ENCODE data around the gene ABCA8. TPM values are rescaled to one million over a fixed set of nuclear protein-coding genes. Genes with fewer than 3 reads are reported as not detected.

The ABCA8 gene
- total and polyA plus RNA-seq, 2 of the 8 experiments (the other 6 are each of a cell fraction or from before 2014, with no cell fraction given), result not detected

- H4K5ac ChIP-seq (ENCODE audit: insufficient read length, low read depth, low read length), result no peak overlapping the region
- FAIRE-seq (no peak), DNase-seq (ENCODE audit: low read depth in 1 of 2, low spot score in 2 of 2) (no peak)
- H3K79me2 ChIP-seq (ENCODE audit: control insufficient read depth in 1 of 2, insufficient read depth in 2 of 2, low read length in 2 of 2), result no peaks in the 10 kb centered on the region
- H4K91ac ChIP-seq (replicated peaks; ENCODE audit: insufficient read length, low read length), result no peak overlapping the region
- ChIA-PET POLR2A (ENCODE audit: partially characterized antibody) (no interaction called here), CTCF (ENCODE audit: partially characterized antibody) (interaction anchor here (0.6 kb wide), 1 partner anchor 38 kb away, joined by 3 read pairs; no protein-coding TSS in a partner anchor)
- H3K23me2 ChIP-seq (ENCODE audit: low read depth, low read length), result no peaks in the 10 kb centered on the region
- no peak overlapping the region for H3K4me2 ChIP-seq (ENCODE audit: insufficient read depth in 1 of 2, low read depth in 2 of 2, low read length in 2 of 2)
- H3K4me1 ChIP-seq (replicated peaks in 1 of 4; ENCODE audit: control insufficient read depth in 3 of 4, insufficient read depth in 4 of 4, low read length in 3 of 4), result no peaks in the 10 kb centered on the region
- H3K79me1 ChIP-seq (ENCODE audit: low read depth, low read length), result no peaks in the 10 kb centered on the region
- H2BK120ac ChIP-seq (replicated peaks; ENCODE audit: low read depth, low read length), result no peak overlapping the region
- H2AK5ac ChIP-seq (ENCODE audit: low read depth, low read length), result no peak overlapping the region
- H3K14ac ChIP-seq (ENCODE audit: insufficient read length), result no peak overlapping the region
- H4K20me1 ChIP-seq (replicated peaks in 1 of 2; ENCODE audit: control insufficient read depth in 1 of 2, insufficient read depth in 2 of 2, low read length in 2 of 2), result no peaks in the 10 kb centered on the region
- no peak overlapping the region for H3K4me3 ChIP-seq (ENCODE audit: extremely low read depth in 1 of 4, insufficient read depth in 2 of 4, low read depth in 3 of 4, low read length in 4 of 4)
- H2AFZ ChIP-seq (ENCODE audit: low read length), result no peak overlapping the region
- no peak overlapping the region for H3K23ac ChIP-seq (ENCODE audit: insufficient read length)
- no peak overlapping the region for H3K4ac ChIP-seq (replicated peaks; ENCODE audit: insufficient read length, low read depth, low read length)
- no peak overlapping the region for H2BK15ac ChIP-seq (ENCODE audit: low read length)
- H2BK5ac ChIP-seq (ENCODE audit: low read depth, low read length), result no peak overlapping the region
- no peaks in the 10 kb centered on the region for H3K27me3 ChIP-seq (replicated peaks in 1 of 4; ENCODE audit: control insufficient read depth in 3 of 4, extremely low read depth in 1 of 4, insufficient read depth in 3 of 4, low read length in 3 of 4)
- no peaks in the 10 kb centered on the region for H3K9me3 ChIP-seq (ENCODE audit: insufficient read depth in 2 of 2, low read depth in 1 of 2, low read length in 1 of 2)
- H3K18ac ChIP-seq (ENCODE audit: extremely low read depth, low read length), result no peak overlapping the region
- no peak overlapping the region for H4K8ac ChIP-seq (ENCODE audit: extremely low read depth, insufficient read depth, low read length)
- no peaks in the 10 kb centered on the region for H3K36me3 ChIP-seq (ENCODE audit: control insufficient read depth in 2 of 4, insufficient read depth in 4 of 4, low read length in 3 of 4)
- no peak overlapping the region for H3K9ac ChIP-seq (replicated peaks in 1 of 4; ENCODE audit: extremely low read depth in 1 of 4, low read depth in 3 of 4, low read length in 3 of 4)
- no peak overlapping the region for H2BK12ac ChIP-seq (ENCODE audit: low read depth, low read length)
- H3K27ac ChIP-seq (ENCODE audit: low read depth, low read length), result no peak overlapping the region
- no peak overlapping the region for H2BK20ac ChIP-seq (ENCODE audit: low read length)
- no peak overlapping the region for H3K56ac ChIP-seq (replicated peaks; ENCODE audit: insufficient read length, low read depth, low read length)
- WGBS, 2 experiments (ENCODE audit: extremely low coverage in 1 of 2, insufficient coverage in 1 of 2, insufficient read length in 1 of 2, insufficient replicate concordance in 2 of 2, low coverage in 1 of 2, low lambda C conversion rate in 2 of 2, missing lambda C conversion rate in 1 of 2), result 94% methylated on average over 4 of the region's 4 CpGs; no CpG with 5 or more reads in 1 of the 2 experiments
- TF ChIP-seq MAFK (IDR thresholded peaks at IDR 0.05; ENCODE audit: low read depth, low read length) (no peak), PHF8 (conservative IDR thresholded peaks at IDR 0.05; ENCODE audit: low read depth, low read length) (no peak), SIRT6 (IDR thresholded peaks at IDR 0.05; ENCODE audit: low read length) (no peak), ATF2 (IDR thresholded peaks at IDR 0.05; ENCODE audit: low read length) (no peak), NRF1 (IDR thresholded peaks at IDR 0.05; ENCODE audit: low read depth, low read length) (no peak), HDAC6 (IDR thresholded peaks at IDR 0.05; ENCODE audit: low read depth, low read length) (no peak), ASH2L (IDR thresholded peaks at IDR 0.05; ENCODE audit: low read length) (no peak), CBX8 (IDR thresholded peaks at IDR 0.05; ENCODE audit: borderline replicate concordance, low read depth, low read length) (no peak), ZNF274 (IDR thresholded peaks at IDR 0.05; ENCODE audit: borderline replicate concordance, extremely low read depth, low read length) (no peak), TCF12 (IDR thresholded peaks at IDR 0.05; ENCODE audit: low read depth, low read length) (no peak), GTF2F1 (IDR thresholded peaks at IDR 0.05; ENCODE audit: borderline replicate concordance, low read depth, low read length) (no peak), CHD2 (IDR thresholded peaks at IDR 0.05; ENCODE audit: low read length) (no peak), BACH1 (IDR thresholded peaks at IDR 0.05; ENCODE audit: low read length) (no peak), ATF3 (IDR thresholded peaks at IDR 0.05; ENCODE audit: insufficient read depth, low read depth, low read length) (no peak)
These were observed 115.1 kb downstream of the ABCA8 start for GRCh38 chr17:68840073-68840472.
